HG03039 (cell line): ENCODE data around the gene HES1.
"Not testable (repeated sequence)": the region's sequence is repeated elsewhere in the genome, so short reads cannot be mapped to it uniquely, and the experiment has no call there.

Source experiments
- ATAC-seq: cut with Tn5 transposase; IDR thresholded peaks from one replicate; pipeline ENCODE4 v1.9.1; 2021; ENCODE audit warnings: mild to moderate bottlenecking, moderate library complexity; ENCODE audit not compliant: unreplicated experiment

Gene HES1

GRCh38 chr3:194139814-194140391, 4.0 kb downstream of the HES1 start:
- ATAC-seq = no peak

- ATAC-seq = no peak
Measured at GRCh38 chr3:194140520-194141414, 4.8 kb downstream of the HES1 start.

GRCh38 chr3:194141415-194142155, 5.6 kb downstream of the HES1 start:
- ATAC-seq = no peak

GRCh38 chr3:194142156-194142910, 6.4 kb downstream of the HES1 start:
- ATAC-seq = no peak

- ATAC-seq = no peak
Measured at GRCh38 chr3:194145702-194146101, 9.8 kb downstream of the HES1 start.

GRCh38 chr3:194147679-194148078, 11.7 kb downstream of the HES1 start:
- ATAC-seq = no peak

- ATAC-seq = no peak
Measured at GRCh38 chr3:194148383-194148782, 12.4 kb downstream of the HES1 start.

GRCh38 chr3:194150252-194150934, 14.4 kb downstream of the HES1 start:
- ATAC-seq = no peak

GRCh38 chr3:194150935-194151302, 15.0 kb downstream of the HES1 start:
- ATAC-seq = not testable (repeated sequence)

GRCh38 chr3:194154346-194154745, 18.4 kb downstream of the HES1 start:
- ATAC-seq = no peak

- ATAC-seq = no peak
Measured at GRCh38 chr3:194156095-194156494, 20.1 kb downstream of the HES1 start.

GRCh38 chr3:194158942-194159439, 23.0 kb downstream of the HES1 start:
- no peak for ATAC-seq

GRCh38 chr3:194160158-194160557, 24.2 kb downstream of the HES1 start:
- ATAC-seq = no peak

- no peak for ATAC-seq
Measured at GRCh38 chr3:194161131-194162045, 25.4 kb downstream of the HES1 start.

GRCh38 chr3:194162070-194162678, 26.2 kb downstream of the HES1 start:
- ATAC-seq = no peak

GRCh38 chr3:194162817-194163584, 27.1 kb downstream of the HES1 start:
- no peak for ATAC-seq

- ATAC-seq = no peak
Measured at GRCh38 chr3:194163697-194164096, 27.7 kb downstream of the HES1 start.

GRCh38 chr3:194164861-194165260, 28.9 kb downstream of the HES1 start:
- no peak for ATAC-seq
